ENCODE data around the gene FOXQ1.
"Not testable (repeated sequence)": the region's sequence is repeated elsewhere in the genome, so short reads cannot be mapped to it uniquely, and the experiment has no call there.

FOXQ1 gene

GRCh38 chr6:1291381-1291780 lies 20.5 kb upstream of the FOXQ1 start:
- no peak for DNase-seq (ENCODE audit: low spot score)

DNA sequence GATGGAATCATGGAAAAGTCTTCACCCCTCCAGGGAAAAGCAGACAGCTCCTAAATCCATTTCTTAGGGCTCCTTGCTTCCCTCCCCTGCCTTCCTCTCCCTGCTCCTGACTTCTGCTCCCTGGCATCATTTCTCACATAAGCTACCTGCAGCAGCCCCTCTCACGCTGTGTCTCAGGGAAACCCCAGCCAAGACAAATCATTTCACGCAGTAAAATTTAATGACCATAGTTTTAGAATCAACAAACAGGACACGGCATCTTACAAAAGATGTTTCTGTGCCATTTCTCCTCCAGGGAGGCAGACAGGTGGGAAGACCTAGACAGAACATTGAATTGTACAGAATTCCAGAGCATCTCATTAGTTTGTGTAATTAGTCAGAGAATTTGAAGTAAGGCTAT lies 16.5 kb upstream of the FOXQ1 start:
- DNase-seq (ENCODE audit: low spot score), result no peak

DNA sequence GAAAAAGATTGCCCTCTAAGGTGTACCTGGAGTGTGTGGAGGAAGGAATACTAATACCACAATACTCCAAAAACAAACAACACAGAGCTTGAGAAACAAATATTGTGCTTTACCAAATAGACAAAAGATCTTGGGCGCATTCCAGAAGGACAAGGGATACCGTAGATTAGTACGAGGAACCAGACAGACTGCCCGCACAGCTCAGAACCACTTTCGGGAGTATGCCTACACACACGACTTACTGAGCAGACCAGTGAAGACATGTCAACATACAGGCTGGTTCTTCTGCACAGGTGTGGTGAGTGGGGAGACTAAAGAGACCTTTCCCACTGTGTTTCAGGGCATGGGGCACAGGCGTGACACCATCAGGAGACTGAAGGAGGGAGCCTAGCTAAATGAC lies 15.8 kb upstream of the FOXQ1 start:
- no peak for DNase-seq (ENCODE audit: low spot score)

- DNase-seq (ENCODE audit: low spot score), result no peak
Measured at GRCh38 chr6:1296542-1296941, 15.4 kb upstream of the FOXQ1 start.

- DNase-seq (ENCODE audit: low spot score), result no peak
Measured at GRCh38 chr6:1297746-1298145, 14.2 kb upstream of the FOXQ1 start.

- no peak for DNase-seq (ENCODE audit: low spot score)
Measured at GRCh38 chr6:1298768-1299167, 13.1 kb upstream of the FOXQ1 start.

DNA sequence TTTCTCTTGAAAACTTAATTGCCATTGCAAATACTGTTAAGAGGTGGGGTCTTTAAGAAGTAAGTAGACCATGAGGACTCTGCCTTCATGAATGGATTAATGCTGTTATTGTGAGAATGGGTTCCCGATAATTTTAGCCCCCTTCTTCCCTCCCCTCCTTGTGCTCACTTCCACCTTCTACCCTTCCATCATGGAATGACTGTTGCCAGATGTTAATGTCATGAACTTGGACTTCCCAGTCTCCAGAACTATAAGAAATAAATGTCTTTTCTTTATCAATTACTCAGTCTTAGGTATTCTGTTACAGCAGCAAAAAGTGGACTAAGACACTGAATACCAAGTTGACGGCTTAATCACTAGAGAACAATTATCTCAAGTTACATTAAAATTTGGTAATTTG lies 5.8 kb upstream of the FOXQ1 start:
- DNase-seq (ENCODE audit: low spot score), result no peak

DNA sequence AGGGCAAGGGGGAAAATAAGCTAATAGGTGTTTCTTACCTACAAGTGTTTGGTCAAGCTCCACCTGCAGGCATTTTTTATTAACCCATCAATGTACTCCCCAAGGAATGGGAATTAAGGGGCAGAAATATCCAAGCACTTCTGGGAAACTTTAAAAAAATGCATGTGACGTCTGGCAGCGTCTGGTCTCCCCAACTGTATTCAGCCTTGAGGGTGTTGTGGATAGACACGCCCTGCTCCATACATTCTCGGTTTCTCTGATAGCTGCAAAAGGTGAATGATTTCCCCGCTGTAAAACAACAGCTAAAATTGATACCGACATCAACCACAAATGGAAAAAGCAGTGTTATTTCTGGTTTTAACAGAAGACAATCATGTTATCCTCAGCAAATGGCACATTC lies 2.5 kb upstream of the FOXQ1 start:
- DNase-seq (ENCODE audit: low spot score), result no peak

- DNase-seq (ENCODE audit: low spot score), result no peak
Measured at GRCh38 chr6:1310628-1311399, 1.1 kb upstream of the FOXQ1 start.

GRCh38 chr6:1312203-1312472 lies 240 bp downstream of the FOXQ1 start:
- no peak for DNase-seq (ENCODE audit: low spot score)

DNA sequence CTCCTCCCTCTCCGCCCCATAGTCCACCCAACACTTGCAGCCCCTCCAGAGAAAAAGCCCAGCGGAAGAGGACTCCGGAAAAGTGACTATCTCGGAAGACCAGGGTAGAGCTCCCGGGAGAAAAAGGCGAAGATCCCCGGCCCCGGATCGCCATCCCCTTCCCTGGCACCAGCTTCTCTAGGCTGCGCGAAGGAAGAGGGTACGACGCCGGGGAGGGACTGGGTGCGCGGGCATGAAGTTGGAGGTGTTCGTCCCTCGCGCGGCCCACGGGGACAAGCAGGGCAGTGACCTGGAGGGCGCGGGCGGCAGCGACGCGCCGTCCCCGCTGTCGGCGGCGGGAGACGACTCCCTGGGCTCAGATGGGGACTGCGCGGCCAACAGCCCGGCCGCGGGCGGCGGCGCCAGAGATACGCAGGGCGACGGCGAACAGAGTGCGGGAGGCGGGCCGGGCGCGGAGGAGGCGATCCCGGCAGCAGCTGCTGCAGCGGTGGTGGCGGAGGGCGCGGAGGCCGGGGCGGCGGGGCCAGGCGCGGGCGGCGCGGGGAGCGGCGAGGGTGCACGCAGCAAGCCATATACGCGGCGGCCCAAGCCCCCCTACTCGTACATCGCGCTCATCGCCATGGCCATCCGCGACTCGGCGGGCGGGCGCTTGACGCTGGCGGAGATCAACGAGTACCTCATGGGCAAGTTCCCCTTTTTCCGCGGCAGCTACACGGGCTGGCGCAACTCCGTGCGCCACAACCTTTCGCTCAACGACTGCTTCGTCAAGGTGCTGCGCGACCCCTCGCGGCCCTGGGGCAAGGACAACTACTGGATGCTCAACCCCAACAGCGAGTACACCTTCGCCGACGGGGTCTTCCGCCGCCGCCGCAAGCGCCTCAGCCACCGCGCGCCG lies 822 bp downstream of the FOXQ1 start:
- DNase-seq (ENCODE audit: low spot score), result no peak

- DNase-seq (ENCODE audit: low spot score), result no peak
Measured at GRCh38 chr6:1313384-1313766, 1.5 kb downstream of the FOXQ1 start.

- no peak for DNase-seq (ENCODE audit: low spot score)
Measured at GRCh38 chr6:1313767-1314503, 2.0 kb downstream of the FOXQ1 start.

DNA sequence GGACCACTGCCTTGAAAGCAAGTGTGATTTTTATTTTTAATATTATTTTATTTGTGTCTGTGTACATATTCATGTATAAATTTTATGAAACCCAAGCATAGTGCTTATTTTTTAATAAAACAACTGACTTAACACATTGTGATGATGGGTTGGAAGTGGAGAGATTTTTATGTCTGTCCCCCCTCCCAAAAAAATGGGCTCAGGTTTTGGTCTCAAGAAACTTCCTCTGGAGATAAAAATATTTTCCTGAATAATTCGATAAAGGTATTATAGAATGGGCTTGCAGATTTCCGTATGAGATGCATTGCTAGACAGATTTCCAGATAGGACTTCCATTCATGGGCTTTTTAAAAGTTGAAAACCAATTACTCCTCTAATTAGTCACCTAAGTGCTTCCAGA lies 2.7 kb downstream of the FOXQ1 start:
- no peak for DNase-seq (ENCODE audit: low spot score)

DNA sequence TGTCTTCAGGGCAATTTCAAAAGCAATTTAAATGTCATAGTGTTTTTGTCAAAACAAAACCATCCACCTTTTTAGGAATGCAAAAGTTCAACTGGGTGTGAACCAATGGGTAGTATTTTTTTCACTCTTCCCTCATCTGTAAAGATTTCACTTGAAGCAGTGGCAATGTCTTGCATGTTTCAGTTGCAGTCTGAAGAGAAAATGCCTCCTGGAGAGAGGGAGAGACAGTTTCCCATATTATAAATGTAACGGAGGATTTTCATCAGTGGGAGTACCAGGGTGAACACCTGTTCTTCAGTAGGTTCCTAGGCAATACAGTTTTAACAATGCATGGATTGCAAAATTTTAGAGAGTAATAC lies 3.3 kb downstream of the FOXQ1 start:
- DNase-seq (ENCODE audit: low spot score), result no peak

DNA sequence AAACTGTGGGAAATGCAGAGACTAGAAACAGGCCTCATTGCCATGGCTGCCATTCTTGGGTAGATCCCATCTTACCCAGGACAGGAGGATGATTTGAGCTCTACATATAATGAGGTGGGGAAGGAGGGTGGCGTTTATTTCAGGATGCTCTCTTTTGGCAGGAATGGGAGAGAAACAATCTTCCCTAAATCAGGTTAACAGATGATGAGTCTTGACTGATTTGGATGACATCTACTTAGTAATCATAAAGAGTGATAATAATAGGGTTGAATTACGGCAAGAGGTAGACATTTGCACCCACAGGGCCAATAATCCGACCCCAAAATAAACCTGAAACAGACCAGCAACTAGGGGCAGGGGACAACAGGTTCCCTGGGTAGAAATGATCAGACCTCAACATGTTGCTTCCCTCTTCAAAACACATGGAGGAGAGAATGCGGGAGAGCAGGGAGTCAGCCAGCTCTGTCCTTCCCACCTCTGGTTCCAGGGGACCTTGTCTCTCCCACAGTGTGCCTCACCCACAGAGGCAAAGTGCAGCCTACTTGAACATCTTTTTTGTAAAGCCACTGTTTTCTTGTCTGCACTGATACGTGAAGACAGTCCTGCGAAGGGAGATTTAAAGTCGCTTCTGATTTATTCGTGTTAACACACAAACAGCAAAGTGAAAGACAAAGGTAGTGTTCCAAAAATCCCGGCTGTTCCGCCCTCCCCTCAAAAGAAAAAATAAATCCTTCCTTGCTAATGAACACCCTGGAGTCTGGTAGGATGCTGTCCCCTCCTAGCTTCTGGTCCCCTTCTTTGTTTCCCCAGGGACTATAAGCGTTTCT lies 3.9 kb downstream of the FOXQ1 start:
- no peak for DNase-seq (ENCODE audit: low spot score)

DNA sequence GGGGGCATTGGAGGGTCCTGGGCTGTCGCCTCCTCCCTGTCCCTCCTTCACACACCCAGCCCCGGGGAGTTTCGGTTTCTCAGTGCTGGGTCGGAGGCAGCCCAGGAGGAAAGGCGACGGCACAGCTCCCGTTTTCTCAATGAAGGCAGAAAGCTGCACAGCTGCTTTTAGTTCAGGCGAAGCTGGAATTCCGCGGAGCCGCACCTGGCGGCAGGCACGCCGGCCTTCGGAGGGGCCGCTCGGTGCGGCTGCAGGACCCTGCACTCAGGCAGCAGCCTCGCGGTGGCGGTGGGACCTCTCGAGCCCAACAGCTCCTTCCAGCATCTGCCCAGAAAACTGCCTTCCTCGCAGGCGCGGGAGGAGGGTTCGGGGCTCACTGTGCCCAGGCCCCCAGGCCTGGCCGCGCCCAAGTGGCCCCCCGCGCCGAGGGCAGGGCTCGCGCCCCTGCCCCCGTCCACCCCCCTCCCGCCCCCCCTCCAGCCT lies 4.6 kb downstream of the FOXQ1 start:
- no peak for DNase-seq (ENCODE audit: low spot score)

GRCh38 chr6:1317302-1317815 lies 5.5 kb downstream of the FOXQ1 start:
- DNase-seq (ENCODE audit: low spot score), result no peak

DNA sequence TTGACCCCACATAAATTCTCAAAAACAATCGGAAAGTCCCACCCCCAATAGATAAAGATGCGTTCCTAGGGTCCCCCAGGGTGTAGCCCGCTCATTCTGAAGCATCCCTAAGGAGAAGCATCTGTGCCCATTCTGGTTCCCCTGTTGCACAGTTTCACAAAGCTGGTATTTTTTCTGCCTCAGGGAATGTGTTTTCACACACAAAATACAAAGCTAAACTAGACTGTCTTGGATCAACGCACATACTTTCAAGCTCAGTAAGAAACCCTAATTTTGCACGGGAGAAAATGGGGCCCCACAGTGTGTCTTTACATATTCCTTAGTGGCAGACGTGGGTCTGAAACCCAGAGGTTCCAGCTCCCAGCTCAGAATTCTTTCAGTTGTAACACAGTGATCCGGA lies 6.1 kb downstream of the FOXQ1 start:
- DNase-seq (ENCODE audit: low spot score), result no peak

- not testable (repeated sequence) for DNase-seq (ENCODE audit: low spot score)
Measured at GRCh38 chr6:1318584-1318983, 6.7 kb downstream of the FOXQ1 start.

- DNase-seq (ENCODE audit: low spot score), result no peak
Measured at GRCh38 chr6:1321738-1322137, 9.8 kb downstream of the FOXQ1 start.

- DNase-seq (ENCODE audit: low spot score), result no peak
Measured at GRCh38 chr6:1322156-1322555, 10.3 kb downstream of the FOXQ1 start.

All from globus pallidus (tissue), 1 donor.